Stimulated activated CD4-positive, alpha-beta T cell treated with anti-CD3 and anti-CD28 coated beads, Interleukin-12 subunit alpha, Interleukin-12 subunit beta, amount 100 ng/mL, for 4 hours (primary cell): ENCODE measurements around the gene CDRT15.
"Not testable (repeated sequence)": the region's sequence is repeated elsewhere in the genome, so short reads cannot be mapped to it uniquely, and the experiment has no call there.

Source experiments
- DNase-seq: peaks from one replicate; pipeline ENCODE4 v3.0.0-alpha.2; 2020

Gene CDRT15

DNA sequence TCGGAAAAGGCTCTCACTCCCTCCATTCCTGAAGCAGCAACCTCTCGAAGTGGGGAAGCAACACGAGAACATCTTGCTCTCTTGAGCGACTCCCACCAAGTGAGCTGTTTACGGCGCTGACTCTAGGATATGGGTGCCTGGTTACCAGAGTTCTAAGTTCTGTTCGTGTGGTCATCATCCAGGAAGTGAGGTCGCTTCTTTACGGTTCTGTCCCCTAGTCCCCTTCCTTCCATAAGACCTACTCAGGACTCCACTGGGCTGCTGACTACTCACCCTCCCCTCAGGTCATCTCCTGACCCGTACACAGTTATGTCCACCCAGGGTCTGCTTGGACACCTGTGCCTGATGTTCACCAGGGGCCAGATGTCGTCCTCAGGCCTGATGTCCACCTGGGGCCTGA lies at the start of gene CDRT15:
TSS of gene CDRT15 (minus strand) at position 101 of the 400 bp plus-strand sequence. CDS start at position 72, 29 bp downstream.
- DNase-seq = not testable (repeated sequence)

DNA sequence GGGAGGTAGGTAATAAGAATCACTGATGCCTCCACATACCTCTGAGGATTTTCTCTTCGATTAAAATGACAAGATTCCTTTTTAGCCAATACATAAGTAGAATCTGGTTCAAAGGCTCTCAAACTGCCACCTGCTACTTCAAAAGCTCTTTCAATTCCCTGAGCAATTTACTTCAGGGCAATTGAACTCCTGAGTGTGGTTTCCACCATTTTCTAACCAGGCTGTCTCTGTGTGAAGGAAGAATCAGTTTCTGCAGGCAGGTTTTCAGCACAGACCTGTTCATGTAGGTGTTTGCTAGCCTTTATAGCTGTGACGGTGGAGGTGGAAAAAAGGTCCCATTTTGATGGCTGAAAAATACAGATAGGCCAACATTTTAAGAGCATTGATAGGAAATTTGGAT lies 46.1 kb upstream of the CDRT15 start:
- DNase-seq = no peak

GRCh38 chr17:14281530-14281929 lies 44.9 kb upstream of the CDRT15 start:
- DNase-seq = no peak

DNA sequence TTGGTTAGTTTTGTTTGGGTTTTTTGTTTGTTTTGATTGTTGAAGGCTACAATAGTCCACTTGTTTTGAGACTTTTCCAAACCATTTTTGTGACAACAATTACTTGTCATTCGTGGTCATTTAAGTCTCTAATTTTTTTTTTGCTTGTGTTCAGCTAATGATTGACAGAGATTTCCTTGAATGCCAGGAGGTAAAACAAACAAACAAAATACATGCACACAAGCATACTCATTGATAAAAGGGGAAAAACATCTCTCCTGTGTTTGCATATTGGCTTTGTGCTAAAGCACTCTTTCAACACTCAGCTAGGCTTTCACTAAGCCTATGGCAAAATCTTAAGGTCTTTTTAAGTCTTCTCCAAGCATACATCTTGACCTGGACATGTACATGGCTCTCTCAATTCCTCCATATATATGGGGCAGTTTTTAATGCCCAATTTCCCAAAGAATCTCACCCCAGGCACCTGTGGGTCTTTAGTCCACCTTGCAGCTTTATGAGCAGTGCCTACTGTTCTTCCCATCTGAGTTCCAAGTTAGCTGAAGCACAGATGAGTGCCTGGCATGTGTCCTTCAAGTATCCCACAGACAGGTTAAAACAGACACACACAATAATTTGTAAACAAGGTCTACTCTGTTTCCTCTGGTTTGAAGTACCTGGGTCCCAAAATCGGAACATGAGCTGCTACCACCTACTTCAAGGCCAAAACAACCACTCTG lies 40.0 kb upstream of the CDRT15 start:
- DNase-seq = no peak

DNA sequence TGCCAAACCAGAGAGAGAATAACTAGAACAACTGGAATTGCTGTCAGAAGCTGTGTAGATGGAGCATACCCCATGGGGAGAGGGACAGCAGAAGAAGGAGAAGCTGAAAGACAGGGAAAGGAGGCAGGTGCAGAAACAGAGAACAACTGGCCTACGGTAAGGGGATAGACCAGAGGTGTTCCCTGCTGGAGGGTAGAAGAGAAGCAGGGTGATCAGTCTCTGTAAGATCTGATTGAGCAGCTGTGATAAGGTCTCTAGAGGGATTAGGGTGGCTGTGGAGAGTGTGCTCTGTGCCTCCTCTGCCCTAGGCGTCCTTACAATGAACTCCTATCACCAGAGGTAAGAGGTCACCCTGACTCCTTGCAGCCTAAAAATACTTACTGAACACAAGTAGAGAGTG lies 33.8 kb upstream of the CDRT15 start:
- DNase-seq = no peak

DNA sequence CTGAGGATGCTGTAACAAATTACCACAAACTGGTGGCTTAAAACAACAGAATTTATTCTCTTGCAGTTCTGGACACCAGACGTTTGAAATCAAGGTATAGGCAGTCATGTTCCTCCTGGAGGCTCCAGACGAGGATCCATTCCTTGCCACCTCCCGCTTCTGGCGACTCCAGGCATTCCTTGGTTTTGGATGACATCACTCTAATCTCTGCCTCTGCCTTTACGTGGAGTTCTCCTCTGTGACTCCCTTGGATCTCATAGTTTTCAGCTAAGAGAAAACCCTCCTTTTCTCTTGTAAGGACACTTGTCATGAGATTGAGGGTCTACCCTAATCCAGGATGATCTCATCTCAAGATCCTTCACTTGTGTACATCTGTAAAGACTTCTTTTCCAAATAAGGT lies 32.8 kb upstream of the CDRT15 start:
- DNase-seq = no peak

DNA sequence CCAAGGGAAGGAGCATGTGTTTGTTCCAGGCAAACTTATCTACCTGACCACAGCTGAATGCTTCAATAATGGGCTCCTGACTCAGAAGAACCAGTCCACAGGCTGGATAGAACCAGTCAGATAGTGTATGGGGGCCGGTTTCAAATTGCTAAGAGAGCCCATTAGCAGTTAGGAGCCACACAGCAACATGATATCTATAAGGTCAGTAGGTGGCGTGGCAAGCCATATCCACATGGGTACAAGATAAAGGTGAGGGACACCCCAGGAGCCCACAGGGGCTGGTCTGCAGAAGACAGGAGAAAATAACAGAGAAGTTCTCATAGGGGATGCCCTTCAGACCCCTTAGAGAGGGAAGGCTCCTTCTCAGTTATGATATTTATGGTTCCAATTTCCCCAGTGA lies 31.6 kb upstream of the CDRT15 start:
- no peak for DNase-seq

DNA sequence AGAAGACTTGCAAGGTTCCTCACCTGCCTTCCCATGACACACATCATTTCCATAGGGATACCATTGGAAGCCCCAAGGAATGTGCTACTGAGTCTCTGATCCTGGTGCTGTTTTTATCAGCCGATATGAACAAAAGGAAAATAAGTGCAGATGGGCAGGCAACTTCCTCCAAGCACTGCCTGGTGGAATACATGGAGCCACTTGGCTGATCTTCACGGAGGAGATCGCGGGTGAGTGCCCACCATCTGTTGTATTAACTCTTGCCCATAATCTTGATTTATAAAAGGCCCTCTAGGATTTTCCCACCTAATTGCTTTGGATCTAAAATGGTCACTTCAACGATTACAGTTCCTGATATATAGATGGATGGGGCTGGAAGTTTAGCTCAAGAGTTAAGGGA lies 24.7 kb upstream of the CDRT15 start:
- no peak for DNase-seq

DNA sequence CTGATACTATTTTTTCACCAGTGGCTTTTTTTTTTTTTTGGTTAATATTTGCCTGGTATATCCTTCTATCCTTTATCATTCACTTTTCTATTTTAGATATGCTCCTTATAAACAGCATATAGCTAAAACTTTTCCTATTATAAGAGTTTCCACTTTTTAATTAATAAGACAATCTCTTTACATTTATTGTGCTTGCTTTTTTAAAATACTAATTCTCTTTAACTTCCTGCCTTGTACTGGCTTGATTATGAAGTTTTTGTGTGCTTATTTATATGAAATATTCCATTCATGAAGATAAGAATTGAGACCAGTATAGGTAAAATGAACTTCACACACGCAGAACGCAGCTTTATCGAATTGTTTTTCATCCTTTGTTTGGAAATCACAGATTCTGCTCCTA lies 9.0 kb upstream of the CDRT15 start:
- DNase-seq = no peak

DNA sequence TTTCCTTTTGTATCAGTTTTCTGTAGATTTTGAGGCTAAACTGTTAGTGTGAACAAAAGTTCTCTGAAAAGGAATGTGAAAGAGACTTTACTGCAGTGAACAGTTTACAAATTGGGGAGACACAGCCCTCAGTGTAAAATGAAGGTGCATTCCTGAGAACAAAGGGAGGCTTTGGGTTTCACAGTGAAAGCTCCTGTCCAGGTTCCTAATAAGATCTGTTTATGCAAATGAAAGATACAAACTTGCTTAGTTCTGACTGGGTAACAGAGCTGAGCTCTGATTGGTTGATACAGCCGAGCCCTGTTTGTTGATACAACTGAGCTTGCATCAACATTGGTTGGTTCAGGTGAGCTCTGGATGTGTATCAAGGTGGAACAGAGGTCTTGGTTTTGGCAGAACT lies 8.3 kb upstream of the CDRT15 start:
- no peak for DNase-seq

DNA sequence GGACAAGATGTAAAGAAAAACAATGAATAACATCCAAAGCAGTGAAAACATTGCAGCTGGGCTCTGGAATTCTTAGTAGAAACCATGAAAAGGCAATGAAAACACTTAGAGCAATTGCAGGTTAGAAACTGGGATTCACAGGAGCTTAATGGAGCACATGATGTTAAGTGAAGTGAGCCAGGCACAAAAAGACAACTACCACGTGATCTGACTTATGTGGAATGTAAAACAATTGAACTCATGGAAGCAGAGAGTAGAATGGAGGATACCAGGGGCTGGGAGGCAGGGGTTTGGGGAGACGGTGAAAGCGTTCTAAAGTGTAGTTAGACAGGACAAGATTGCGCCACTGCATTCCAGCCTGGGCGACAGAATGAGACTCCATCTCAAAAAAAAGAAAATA lies 2.6 kb upstream of the CDRT15 start:
- not testable (repeated sequence) for DNase-seq

DNA sequence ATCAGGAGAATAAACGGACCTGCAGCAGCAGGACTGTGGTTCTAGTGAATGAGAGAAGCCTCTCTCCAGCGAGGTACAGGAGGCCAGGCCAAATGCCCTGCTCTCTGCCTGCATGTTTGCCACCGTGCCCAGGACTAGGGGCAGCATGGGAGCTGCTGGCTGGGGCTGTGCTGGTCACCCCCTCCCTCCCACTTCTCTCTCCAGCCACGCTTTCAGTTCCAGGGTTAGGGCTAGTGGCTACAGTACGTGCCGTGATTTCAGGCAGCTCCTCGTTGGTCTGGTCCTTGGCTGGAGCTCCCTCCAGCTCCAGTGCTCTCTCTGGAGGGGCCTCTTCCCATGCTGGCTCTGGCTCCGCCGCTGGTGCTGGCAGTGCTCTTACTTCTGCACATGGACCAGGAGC lies 630 bp downstream of the CDRT15 start:
- not testable (repeated sequence) for DNase-seq

DNA sequence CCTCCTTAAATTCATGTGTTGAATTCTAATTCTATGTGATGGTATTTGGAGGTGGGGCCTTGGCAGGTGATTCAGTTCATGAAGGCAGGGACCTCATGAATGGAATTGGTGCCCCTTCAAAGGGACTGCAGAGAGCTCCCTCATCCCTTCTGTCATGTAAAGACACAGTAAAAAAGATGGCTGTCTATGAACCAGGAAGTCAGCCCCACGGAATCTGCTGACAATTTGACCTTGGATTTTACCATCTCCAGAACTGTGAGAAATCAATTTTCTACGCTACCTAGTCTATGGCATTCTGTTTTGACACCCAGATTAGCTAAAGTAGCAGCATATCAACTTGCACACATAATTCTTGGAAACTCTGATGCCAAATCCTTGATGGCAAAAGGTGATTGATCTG lies 1.6 kb downstream of the CDRT15 start:
- not testable (repeated sequence) for DNase-seq

GRCh38 chr17:14231187-14231586 lies 5.5 kb downstream of the CDRT15 start:
- not testable (repeated sequence) for DNase-seq

- no peak for DNase-seq
These were observed 7.8 kb downstream of the CDRT15 start for GRCh38 chr17:14228903-14229302.

- no peak for DNase-seq
These were observed 9.6 kb downstream of the CDRT15 start for GRCh38 chr17:14227052-14227451.

GRCh38 chr17:14225254-14225980 lies 11.2 kb downstream of the CDRT15 start:
- DNase-seq = no peak

GRCh38 chr17:14222611-14223010 lies 14.1 kb downstream of the CDRT15 start:
- DNase-seq = no peak

DNA sequence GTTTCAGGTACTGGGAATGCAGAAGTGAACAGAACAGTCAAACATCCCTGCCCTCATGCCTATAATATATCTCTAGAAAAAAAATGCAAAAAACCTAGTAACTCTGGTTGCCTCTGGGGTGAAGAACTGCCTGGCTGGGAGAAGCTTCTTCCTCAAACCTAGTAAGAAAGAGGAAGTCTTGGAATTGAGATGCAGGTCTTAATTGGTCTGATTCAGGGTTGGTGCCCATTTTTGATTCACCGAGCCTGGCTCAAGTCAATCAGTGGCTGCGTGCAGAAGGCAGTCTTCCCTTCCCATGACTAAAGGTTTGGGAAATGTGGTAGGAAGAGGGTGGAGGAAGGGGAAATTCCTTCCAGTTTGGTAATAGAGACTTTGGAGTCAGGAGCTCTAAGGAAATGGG lies 22.4 kb downstream of the CDRT15 start:
- no peak for DNase-seq

DNA sequence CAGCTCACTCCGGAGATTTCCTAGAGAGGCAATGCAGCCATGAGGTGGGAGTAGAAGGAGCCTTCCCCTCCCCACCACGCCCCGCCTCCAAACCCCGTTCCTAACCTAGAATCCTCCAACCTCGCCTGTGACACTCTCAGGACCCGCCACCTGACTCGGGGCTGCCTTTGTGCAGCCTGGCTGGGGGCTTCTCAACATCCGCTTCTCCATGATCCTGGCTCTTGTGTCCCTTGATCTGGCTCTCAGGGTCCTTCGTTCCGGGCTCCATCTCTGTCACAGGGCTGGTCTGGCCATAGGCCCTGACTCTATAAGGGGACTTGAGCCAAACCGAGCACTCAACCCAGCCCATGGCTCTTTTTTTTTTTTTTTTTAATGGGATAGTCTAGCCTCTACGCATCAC lies 24.3 kb downstream of the CDRT15 start:
- DNase-seq = no peak

GRCh38 chr17:14211801-14212200 lies 24.9 kb downstream of the CDRT15 start:
- peak; percentile 37 for DNase-seq

DNA sequence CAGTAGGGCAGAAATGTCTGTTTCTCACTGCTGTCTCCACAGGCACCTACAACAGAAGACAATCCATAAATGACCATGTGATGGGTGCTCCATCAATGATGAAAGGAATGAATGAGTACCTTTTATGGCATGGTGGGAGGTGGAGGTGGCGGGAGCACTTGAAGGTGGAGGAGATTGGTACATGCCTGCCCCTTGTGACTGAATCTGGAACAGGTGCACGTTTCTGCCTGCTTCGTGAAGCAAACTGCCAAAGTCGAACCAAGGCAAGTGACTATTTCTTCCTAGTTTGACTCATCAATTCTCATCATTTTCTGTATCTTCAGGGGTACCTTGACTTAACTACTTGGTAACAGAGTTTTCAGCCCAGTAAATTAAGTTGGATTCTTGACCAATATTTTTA lies 25.4 kb downstream of the CDRT15 start:
- no peak for DNase-seq

DNA sequence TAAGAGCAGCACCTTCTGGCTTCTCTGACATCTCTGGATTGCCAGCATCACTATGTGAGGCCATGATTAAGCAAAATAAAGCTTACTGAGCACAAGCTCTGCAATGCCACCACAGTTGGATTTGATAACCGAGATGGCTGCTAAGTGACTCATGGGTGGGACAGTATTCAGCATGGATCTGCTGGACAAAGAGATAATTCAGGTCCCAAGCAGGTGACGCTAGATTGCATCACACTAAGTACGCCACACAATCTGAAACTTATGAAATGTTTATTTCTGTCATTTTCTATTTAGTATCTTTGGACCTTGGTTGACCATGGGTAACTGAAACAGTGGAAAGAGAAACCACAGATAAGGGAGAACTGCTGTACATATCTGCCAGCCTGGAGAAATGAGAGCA lies 27.4 kb downstream of the CDRT15 start:
- no peak for DNase-seq

GRCh38 chr17:14207791-14208190 lies 28.9 kb downstream of the CDRT15 start:
- DNase-seq = no peak

DNA sequence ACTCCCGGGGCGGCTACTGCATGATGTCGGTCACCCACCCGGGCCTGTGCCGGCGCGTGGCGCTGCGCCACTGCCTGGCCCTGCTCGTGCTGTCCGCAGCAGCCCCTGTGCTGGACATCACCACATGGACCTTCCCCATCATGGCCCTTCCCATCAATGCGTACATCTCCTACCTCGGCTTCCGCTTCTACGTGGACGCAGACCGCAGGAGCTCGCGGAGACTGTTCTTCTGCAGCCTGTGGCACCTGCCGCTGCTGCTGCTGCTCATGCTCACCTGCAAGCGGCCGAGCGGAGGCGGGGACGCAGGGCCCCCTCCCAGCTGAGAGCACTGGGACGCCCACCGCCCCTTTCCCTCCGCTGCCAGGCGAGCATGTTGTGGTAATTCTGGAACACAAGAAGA lies 29.8 kb downstream of the CDRT15 start:
- no peak for DNase-seq
